HG03060 (cell line): ENCODE results near the gene SPC24.
"Not testable (repeated sequence)": the region's sequence is repeated elsewhere in the genome, so short reads cannot be mapped to it uniquely, and the experiment has no call there.

Experiments
- ATAC-seq: cut with Tn5 transposase; IDR thresholded peaks from one replicate; pipeline ENCODE4 v1.9.1; 2021; ENCODE audit warnings: low read depth, moderate number of reproducible peaks; ENCODE audit not compliant: unreplicated experiment

The SPC24 gene

DNA sequence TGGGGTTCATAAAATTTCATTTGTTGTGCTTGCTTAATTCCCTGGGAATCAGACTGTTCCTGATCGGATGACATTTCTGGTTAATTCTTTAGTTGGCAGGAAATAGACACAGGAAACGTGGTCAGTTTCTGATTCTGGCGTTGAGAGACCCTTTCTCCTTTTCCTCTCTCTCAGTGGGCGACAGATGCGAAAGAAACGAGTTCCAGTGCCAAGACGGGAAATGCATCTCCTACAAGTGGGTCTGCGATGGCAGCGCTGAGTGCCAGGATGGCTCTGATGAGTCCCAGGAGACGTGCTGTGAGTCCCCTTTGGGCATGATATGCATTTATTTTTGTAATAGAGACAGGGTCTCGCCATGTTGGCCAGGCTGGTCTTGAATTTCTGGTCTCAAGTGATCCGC, 55.5 kb downstream of the SPC24 start:
- no peak for ATAC-seq

DNA sequence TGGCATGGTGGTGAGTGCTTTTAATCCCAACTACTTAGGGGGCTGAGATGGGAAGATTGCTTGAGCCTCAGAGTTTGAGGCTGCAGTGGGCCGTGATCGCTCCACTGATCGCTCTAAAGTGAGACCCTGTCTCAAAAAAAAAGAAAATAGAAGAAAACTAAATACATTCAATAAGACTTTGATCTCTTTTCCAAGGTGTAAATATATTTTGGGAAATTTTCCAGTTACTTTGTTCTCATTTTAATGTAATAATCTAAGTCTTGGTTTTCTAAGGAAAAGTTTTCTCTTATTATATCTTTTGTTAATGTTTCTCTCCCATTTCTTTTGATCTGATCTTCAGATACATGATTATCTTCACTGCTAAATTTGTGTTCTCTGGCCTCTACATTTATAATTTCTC, 56.7 kb downstream of the SPC24 start:
- no peak for ATAC-seq

DNA sequence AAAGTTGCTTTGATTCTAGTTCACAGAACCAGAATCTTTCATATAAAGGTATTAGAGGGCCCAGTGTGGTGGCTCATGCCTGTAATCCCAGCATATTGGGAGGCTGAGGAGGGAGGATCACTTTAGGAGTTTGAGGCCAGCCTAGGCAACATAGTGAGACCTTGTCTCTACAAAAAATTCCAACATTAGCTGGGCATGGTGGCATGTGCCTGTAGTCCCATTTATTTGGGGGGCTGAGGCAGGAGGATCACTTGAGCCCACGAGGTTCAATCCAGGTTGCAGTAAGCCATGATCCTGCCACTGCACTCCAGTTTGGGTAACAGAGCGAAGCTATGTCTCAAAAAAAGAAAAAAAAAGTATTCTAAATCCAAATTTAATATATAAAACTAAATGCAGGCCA, 57.3 kb downstream of the SPC24 start:
- no peak for ATAC-seq

DNA sequence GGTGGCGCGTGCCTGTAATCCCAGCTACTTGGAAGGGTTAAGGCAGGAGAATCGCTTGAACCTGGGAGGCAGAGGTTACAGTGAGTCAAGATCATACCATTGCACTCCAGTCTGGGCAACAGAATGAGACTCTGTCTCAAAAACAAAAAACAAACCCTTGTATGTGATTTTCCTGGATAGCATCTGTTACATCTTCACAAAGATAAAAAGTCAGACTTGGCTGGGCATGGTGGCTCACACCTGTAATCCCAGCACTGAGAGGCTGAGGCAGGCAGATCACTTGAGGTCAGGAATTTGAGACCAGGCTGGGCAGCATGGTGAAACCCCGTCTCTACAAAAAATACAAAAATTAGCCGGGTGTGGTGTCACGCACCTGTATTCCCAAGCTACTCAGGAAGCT, 58.2 kb downstream of the SPC24 start:
- not testable (repeated sequence) for ATAC-seq

DNA sequence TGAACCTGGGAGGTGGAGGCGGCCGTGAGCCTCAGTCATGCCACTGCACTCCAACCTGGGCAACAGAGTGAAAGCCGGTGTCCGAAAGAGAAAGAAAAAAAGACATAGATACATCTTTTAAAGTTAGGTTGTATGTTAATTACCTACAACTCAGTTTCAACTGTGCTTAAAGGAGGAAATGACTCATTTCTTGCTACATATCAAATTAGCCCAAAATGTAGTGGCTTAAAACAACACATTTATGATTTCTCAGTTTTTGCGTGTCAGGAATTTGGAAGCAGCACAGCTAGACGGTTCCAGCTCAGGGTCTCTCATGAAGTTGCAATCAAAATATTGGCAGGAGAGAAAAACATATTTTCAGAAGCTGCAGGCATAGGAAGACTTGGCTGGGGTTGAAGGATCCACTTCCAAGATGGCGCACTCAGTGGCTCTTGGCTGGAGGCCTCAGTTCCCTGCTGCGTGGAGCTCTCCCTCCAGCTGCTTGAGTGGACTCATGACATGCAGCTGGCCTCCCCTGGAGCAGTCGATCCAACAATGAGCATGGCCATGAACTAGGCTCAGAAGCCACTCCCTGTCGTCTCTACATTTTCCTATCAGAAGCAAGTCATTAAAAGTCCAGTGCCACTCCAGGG, 59.3 kb downstream of the SPC24 start:
- ATAC-seq: no peak
